NCI-H1930 (cell line): ENCODE results near the gene SVOPL.
"Not testable (repeated sequence)": the region's sequence is repeated elsewhere in the genome, so short reads cannot be mapped to it uniquely, and the experiment has no call there.

ENCODE experiments used
- DNase-seq, 2 experiments: peaks; one replicate each; lab custom pipeline; 2025; lab: John Stamatoyannopoulos, UW

The SVOPL gene, protein sequence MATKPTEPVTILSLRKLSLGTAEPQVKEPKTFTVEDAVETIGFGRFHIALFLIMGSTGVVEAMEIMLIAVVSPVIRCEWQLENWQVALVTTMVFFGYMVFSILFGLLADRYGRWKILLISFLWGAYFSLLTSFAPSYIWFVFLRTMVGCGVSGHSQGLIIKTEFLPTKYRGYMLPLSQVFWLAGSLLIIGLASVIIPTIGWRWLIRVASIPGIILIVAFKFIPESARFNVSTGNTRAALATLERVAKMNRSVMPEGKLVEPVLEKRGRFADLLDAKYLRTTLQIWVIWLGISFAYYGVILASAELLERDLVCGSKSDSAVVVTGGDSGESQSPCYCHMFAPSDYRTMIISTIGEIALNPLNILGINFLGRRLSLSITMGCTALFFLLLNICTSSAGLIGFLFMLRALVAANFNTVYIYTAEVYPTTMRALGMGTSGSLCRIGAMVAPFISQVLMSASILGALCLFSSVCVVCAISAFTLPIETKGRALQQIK

DNA sequence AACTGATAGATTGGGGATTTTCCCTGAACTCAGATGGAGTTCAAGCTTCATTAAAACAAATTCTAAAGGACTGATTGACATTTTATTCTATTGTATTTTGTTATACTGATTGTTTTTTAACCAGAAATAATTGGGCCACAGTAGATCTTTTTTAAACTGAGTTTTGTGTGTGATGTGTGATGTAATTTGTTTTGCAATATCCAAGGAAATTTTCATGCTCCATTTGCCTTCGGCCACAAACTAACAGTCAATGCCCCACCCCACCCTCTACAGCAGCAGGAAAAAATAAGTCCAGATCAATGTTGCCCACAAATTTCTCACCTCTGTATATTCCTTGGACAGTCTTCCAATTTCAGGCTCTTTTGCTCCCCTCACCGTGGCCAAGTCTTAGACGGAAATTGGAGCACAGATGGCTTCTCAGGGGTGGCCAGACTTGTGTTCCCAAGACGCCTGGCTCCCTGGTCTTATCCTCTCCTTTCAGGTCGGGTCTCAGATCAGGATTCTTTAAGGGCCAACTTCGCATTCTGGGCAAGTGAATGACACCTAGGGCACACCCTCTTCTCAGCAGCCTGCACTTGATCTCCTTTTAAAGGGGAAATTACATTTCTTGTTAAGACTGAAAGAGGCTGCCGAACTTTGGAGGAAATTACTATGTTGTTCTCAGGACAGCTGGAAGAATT, at the start of gene SVOPL:
Gene SVOPL, minus strand, starts transcription at position 506 of the 680 bp plus-strand sequence. CDS start 22,317 bp downstream, outside the sequence.
- DNase-seq: no peak

DNA sequence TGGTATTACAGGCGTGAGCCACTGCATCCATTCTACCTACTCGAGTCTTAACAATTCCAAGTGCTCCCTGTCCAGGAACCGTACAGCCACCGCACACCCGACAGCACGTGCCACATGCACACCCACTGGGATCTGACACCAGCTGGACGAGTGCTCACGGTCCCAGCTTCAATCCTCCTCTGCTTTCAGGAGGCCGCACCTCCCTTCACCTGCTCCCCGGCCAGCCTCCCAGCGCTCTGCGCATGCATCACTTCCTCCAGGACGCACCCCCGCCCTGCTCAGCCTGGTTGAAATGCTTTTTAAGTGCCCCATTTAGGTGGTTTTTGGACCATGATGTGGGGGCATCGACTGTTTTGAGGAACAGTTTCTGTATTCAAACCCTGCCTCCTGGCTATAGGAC, 49.3 kb upstream of the SVOPL start:
- DNase-seq: no peak

DNA sequence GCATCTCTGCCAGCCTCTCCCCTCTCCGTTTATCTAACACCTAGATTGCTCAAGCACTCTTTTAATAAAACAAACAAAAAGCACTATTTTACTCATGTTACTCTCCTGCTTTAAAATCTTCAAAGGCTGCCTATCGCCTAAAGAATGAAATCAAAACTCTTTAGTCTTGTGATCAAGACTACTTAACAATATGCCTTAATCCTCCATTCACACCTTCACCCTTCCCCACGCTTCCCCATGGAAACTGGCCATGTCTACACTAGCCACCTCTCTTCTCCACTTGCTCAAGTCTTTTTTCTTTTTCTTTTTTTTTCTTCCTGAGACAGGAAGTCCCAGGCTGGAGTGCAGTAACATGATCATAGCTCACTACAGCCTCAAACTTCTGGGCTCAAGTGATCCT, 48.8 kb upstream of the SVOPL start:
- no peak for DNase-seq

DNA sequence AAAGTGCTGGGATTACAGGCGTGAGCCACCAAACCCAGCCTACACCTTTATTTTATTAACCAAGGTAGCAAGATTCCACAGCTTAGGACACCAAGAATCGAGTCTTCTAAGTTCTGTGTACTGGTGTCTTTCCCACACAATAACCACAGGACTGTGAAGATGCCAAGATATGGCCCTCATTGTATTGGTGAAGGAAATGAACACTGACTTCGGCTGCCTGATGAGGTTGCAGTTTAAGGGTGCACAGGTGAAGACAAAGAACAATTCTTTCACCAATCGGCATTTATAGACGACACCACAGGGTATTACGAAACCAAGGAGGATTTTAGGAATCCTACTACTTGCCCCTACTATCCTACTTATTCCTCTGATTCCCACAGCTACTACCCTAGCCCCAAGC, 47.5 kb upstream of the SVOPL start:
- DNase-seq: no peak

DNA sequence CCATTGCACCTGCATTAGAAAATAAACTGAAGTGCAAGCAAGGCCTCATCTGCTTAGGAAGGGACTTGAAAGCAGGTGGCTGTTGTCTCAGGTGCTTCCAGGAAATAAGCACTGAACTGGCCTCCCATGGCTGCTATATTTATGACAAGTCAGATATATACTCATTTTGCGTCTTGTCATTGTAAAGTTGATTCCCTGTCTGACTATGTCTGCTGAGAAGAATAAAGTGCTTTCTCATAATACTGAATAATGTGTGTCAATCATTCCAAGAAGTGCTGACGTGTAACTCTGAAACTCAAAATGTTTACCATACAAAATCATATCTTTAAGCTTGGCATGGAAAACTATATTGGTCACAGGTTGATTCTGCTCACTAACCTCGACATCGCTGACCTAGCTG, 44.9 kb upstream of the SVOPL start:
- no peak for DNase-seq

DNA sequence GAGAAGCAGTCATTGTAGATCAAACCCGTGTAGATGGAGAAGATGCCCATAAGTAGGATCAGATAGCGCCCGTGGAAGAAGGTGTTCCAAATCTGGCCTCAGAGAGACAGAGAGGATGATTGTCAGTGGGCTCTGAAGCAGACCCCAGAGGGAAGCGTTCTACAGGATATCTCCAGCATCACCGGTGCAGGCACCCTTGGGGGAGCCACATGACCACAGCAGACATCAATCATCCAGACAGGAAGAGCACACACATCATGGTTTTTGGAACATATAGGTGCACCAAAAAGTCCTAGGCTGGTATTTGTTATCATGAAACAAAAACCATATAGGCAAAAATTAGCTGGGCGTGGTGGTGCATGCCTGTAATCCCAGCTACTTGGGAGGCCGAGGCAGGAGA, 44.0 kb upstream of the SVOPL start:
- no peak for DNase-seq

DNA sequence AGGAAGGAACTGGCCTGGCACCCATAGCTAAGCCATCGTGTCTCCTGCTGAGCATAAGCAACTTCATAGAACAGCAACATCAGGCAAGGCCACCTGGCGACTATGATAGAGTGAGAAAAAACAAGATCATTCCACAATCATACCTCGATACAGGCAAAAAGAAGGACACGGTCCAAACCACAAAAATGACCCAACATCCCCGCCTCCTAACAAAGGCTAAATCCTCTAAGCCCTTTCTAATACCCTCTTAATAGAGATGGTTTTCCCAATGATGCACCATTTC, 40.2 kb upstream of the SVOPL start:
- DNase-seq: no peak

DNA sequence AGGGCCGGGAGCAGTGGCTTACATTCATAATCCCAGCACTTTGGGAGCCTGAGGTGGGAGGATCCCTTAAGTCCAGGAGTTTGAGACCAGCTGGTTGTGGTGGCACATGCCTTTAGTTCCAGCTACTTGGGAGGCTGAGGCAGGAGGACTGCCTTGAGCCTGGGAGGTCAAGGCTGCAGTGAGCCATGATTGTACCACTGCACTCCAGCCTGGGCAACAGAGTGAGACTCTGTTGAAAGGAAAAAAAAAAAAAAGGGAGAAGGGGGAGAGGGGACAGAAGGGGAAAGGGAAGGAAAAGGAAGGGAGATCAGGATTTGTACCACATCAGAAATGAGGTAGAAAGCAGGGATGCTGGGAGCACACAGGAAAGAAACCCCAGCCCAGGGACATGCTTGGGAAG, 38.7 kb upstream of the SVOPL start:
- no peak for DNase-seq

DNA sequence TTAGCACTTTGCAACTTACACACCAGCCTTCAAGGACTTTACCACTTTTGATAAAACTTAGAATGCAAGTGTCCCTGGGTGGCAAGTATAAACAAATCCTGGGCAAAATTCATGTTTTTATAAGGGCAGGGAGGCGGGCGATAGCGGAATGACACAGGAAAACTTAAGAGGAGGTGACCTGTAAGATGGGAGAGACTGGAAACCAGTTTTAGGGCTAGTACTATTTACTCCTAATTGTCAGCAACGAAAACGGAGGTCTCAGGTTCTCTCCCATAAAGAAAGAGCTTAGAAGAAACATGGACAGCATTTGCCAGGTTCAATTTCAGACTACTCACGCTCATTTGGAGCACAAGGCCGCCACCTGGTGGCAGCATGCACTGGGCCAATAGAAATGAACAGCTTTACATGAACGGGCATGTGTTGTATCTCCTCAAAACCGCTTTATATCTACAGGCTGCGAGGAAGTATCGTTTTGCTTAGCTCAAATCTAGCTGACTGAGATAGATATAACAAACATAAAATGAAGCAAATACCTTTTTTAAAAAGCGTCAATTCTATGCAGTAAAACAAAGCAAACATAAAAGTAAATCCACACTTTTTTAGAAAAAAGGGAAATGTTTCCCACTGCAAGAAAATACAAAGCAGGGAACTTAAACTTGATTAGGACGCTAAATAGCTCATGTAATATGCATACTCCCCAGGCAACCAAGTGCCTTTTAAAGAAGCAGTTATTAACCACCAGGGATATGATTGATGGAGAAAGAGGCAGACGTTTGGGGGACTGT, 37.6 kb upstream of the SVOPL start:
- peak; percentile 72 to 84 for DNase-seq

DNA sequence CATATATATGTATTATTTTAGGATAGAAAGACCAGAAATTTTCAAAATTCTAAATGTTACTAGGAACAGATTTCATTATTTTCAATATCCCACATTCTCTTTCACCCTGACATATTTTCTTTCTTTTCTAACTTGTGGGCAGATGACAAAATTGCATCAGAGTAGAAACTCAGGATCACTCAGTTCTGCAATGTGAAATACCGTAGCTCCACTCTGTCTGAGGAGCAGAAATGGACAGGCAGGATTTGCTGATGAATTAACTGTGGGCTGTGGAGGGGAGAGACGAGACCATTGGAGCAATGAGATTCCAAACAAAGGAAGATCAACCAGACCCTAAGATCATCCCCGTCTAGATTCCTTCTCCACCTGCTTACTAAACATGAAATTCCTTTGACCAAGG, 37.0 kb upstream of the SVOPL start:
- no peak for DNase-seq

DNA sequence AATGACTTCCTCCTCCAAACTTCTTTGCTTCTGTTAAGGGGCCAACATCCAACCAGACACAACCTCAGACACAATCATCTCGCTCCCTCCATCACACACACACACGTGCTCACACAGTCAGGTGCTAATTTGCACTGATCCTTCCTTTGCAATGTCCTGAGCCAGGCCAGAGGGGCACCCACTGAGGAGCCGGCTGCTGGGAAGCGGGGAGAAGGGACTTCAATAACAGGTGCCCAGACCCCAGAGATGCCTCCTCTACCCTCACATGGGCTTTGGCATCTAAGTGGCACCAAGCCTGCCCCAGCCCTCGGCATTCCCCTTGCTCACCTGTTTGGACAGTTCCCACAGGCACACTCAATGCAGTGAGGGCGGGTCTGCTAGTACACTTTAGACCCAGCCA, 34.2 kb upstream of the SVOPL start:
- DNase-seq: no peak

DNA sequence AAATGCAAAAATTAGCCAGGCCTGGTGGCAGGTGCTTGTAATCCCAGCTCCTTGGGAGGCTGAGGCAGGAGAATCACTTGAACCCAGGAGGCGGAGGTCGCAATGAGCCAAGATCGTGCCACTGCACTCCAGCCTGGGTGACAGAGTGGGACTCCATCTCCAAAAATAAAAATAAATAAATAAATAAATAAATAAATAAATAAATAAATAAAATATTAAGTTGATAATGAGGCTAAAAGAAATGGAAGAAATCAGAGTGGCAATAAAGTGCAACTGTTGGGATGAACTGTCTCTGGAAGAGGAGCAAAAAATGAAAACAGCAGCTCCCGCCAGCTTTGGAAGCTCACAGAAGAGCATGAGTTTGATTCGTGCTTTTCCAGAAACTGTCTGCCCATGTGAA, 30.6 kb upstream of the SVOPL start:
- not testable (repeated sequence) for DNase-seq

DNA sequence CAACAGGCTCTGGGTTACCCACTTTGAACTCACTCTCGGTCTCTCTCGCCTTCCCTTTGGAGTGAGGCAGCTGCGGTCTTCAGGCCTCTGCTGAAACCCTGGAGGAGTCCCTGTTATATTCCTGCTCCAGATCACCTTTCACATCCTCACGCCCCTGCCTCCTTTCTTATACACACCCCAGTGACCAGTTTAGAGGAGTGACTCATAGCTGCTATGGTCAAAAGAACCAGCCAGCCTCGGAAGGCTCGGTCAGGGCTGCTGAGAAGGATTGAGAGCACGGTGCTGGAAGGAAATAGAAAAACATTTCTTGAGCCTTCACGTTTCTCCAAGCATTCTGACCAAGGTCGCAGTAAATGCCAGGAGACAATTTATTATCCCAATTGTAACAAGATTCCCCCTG, 28.3 kb upstream of the SVOPL start:
- DNase-seq: no peak

DNA sequence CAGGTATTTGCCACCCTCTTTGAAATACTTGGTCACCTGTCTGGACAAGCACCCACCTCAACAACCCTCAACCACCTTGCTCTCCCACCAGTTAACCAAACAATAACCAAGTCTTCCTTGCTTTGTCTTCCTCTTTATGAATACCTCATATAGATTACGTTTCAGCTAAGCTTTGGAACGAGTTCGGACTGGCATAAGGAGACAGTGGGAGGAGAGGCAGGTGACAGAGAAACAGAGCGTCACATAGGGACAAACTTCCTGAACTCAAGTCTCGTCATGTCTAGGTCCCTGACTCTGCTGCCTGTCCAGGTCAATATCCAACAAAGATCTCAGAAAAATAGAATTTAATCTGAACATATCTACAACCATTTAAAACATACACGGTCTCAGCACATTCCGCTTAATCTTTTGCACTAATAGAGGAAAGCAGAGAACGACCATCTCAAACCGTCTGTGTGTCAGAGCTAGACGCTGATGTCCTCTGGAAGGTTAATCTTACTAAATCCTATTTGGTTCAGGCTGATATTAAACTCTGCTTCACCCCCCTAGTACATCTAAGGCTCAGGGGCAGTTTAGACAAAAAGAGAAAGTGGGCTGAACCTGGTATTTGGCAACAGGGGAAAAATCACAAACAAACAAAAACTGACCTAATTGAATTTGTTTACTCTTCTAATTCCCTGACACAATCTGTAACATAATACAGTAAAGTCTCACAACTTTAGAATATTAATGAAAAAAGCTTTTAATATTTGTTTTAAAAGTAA, 26.4 kb upstream of the SVOPL start:
- DNase-seq: no peak

DNA sequence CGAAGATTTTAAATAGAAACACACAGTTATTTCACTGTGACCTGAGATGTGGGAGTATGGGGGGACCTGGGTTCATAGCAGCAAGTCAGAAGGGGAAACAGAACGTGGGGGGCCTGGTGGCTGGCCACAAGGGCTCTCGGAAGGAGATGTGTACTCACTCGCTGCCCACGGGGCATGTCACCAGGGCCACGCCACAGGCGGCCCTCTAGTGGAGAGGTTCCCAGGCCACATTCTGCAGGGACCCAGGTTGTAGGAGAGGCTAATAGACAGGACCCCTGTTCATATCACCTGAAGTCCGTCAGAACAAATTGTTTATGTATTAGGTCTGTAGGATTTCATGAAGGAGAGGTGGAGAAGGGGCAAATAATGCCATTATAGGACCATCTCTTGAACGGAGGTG, 25.1 kb upstream of the SVOPL start:
- DNase-seq: no peak

DNA sequence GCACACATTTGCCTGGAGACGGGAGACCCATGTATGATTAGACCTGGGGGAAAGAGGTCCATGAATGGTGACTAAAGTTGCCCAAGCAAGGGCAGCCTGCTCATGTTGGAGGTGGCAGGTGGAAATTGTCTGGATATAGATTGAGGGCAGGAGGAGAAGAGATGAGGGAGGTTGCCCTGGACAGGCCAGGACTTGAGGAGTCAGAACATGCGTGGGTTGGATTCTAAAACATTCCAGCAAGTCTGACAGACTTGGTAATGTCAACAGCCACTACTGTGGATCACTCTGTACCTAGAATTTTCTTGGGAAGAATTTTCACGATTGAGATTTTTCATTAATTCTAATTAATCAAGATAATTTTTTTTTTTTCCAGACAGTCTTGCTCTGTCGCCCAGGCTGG, 19.1 kb upstream of the SVOPL start:
- no peak for DNase-seq

DNA sequence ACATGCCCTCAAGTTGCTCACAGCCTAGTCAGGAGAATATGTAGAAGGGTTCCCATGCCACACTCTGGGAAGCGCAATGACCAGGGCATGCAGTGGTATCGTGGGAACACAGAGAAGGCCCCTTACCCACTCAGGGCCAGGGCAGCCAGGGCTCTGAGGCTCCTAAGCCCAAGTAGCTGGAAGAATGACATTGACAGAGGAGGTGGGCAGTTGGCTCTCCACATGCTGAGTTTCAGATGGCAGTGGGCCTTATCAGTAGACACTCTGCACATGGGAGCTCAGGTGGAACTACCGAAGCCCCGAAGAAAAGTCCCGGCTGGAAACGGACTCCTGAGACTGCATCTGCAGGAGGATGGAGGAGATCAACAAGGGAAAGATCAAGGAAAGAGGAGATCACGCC, 15.7 kb upstream of the SVOPL start:
- DNase-seq: no peak

DNA sequence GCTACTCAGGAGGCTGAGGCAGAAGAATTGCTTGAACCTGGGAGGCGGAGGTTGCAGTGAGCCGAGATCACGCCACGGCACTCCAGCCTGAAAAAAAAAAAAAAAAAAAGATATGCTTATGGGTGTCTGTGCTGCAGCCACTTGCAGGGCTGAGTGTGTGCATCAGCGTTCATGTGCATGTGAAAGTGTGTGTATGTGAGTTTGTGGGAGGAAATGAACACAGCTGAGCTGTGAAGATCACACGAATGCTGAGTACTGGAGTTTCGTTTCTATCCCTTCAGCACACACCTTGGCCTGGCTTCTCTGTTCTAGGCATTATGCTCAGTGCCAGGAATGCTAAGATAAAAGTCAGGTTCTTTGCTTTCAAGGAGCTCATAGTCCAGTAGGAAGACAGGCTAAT, 12.0 kb upstream of the SVOPL start:
- DNase-seq: no peak

DNA sequence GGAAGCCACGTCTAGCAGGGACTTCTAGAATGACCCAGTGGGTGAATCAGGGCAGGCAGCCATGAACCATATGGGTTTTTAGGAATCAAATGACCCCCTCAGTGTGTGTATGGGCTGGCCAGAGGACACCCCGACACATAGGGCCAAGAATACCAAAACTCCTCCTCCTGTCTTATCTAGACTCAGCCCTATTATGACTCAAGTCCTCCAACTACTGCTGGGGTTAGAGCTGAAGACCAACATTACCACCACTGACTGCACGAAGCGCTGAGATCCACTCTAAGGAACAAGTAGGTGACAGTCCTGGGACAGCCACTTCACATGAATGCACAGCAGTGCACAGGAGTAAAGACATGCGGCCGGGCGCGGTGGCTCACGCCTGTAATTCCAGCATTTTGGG, 11.5 kb upstream of the SVOPL start:
- DNase-seq: no peak

DNA sequence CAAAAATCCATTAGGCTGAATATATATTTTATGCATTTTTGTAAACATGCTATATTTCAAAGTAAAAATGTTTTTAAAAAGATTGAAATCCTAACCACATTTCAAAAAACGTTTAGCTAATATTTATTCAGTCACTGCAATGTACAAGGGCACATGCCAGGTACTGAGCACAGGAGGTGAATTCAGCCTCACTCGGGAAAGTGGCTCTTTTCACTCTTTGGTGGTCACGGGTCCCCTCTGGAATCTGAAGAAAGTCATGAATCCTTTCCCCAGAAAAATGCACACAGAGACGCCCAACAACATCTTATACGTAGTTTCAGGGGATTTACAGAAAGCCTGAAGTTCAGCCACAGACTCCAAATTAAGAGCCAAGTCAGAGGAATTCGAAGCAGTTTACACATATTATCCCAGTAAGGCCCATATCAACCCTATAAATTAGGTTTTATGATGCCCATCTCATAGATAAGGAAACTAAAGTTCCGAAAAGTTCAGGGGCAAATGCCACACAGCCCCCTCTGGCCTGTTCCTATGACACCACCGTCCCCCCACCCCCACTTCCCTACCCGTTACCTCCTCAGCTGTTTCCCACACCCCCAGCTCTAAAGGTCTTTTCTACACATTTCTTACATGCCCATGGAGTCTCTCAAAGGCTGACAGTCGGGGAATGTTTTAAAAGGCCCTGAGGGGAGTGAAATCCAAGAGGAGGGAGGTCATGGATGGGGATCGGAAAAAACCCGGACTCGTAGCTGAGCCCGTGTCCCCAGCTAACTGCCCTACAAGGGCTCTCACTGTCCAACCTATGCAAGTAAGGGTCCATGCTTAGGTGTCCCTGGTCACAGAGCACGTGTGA, 9.6 kb upstream of the SVOPL start:
- no peak for DNase-seq

DNA sequence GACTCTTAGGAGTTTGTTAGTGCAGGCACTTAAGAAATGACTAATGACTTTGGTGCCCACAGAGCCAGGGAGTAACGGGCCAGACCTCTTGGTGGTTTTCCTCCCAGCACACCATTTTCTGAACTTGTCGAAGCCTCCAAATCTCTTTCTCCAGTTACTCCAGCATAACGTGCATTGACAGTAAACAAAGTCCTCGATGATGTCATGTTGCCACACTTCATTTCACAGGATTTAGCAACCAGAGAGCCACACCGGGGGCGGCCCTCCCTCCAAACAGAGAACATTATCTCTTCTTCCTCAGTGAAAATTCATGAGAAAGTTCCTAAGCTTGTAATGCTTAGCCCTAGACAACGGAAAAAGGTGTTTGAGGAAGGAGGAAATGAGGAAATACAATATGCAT, 4.0 kb upstream of the SVOPL start:
- no peak for DNase-seq
